Ureter (tissue), 1 donor: ENCODE data around the gene KRTAP12-1. TPM values are rescaled to one million over a fixed set of nuclear protein-coding genes. Genes with fewer than 3 reads are reported as not detected.

Experiments
- DNase-seq: peaks from one replicate; pipeline ENCODE4 v3.0.0-alpha.2; 2020; ENCODE audit warnings: low spot score
- total RNA-seq: library from RNA; stranded (reverse); gene quantifications from one replicate; pipeline ENCODE4 v1.2.4, GENCODE V29; 2023
- donor health status: DM: yes; HTN: yes; CAD: no.

The KRTAP12-1 gene
- total RNA-seq, 1 donor from 2014 or later = not detected

DNA sequence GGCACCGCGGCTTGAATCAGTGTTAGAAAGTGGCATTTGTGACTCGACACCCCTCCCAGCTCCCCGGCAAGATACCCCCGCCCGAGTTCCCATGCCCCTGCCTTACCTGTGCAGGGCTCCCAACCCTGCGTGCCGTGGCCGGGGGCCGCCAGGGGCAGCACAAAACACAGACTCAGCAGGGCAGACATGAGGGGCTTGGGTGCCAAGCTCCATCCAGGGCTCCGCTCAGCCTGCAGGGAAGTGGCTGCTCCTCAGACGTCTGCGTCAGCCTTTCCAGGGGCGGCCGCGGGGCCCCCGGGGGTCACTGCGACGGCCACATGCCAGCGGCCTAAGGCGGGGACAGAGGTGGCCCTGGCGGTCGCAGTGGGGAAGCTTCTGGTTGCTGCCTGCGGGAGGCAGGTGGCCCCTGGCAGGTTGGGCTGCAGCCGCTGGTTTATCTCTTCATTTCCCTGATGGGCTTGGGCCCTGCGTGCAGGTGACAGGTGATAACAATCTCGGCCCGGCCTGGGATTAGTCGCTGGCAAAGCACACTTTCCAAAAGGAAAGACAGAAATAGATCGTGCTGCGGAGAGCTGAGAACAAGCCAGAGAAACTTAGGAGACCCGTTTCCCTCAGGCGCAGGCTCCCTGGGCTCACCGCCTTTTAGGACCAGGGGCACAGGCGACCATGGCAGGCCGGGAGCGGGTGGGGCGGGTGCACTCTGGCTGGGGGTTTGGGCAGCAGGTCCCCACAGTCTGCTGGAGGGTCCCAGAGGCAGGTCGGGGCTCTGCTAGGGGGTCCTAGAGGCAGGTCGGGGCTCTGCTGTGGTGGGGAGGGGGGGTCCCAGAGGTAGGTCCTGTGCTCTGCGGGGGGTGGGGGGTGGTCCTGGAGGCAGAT lies 29.6 kb upstream of the KRTAP12-1 start, which contains the start of gene TSPEAR:
TSPEAR (minus strand) TSS at position 246 of the 876 bp plus-strand sequence; CDS start at position 188, 58 bp downstream.
- peak; percentile 32 for DNase-seq

DNA sequence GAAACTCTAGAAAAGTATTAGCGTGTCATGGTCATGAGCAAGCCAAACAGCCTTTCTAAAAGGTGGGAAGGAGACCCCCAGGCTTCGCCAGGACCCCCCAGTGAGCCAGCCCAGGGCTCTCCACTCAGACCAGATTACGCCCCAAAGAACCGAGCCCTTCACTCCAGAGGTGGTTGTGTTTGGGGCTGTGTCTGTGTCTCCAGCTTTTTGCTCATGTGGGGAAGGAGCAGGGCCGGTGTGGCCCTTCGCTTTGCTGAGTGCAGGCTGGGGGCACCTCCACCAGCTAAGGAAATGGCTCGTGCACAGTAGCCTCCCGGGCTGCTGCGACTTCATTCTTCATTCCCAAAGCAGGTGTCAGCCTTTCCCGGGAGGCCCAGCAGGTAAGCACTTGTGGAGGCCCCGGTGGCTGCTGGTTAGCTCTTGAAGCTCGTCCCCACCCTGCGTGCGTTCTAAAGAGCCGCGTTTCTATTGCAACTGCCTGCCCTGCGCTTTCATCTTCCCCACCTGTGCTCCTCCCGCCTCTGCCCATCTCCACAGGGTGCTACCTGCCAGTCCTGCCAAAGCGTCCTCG lies 28.9 kb upstream of the KRTAP12-1 start:
- DNase-seq = peak; percentile 35

DNA sequence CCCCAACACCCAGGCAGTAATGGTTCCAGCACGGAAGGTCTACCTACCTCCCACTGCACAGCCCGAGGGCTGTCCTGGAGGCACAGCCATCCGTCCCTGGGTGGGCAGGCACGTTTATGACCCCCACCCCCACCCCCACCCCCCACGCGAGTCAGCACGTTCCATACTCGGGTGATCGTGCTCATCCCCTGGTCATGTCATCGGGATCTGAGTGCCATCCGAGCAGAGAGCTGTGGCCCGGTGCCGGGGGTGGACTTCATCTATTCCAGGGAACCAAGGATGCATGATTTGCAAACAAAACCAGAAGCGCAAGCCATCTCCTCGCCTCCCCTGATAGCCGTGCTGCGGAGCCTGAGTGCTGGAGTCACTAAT lies 28.3 kb upstream of the KRTAP12-1 start:
- peak; percentile 29 for DNase-seq

DNA sequence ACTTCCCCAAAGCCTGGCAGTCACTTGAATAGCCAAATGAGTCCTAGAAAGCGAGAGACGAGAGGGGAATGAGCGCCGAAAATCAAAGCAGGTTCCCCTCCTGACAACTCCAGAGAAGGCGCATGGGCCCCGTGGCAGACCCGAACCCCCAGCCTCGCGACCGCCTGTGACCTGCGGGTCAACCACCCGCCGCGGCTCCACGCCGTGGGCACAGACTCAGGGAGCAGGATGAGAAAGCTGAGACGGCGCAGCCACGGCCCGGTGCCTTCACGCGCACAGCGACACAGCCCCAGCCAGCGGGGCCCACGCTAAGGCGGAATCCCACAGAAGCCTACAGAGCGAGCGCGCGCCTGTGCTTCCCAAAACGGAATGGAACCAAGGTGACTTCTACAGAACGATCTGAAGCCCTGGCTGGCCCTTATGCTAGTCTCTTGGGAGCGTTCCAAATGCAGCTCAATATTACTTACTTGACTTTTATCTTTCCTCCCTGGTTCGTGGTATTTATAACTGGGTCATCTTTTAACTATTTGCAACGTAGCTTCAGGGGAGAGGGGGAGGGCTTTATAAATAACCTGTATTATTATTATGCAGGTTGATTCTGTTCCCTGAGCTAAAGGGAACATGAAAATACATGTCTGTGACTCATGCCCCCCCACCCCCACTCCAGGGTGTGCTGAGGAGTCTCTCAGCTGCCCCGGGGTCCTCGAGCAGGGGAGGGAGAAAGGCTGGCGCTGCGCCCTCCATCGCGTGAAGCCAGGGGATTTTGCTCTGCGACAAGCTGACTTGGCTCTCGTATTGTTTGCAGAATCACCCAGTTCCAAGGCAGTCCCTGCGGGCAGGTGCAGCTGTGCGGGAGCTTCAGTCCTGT lies 27.7 kb upstream of the KRTAP12-1 start:
- DNase-seq = peak; percentile 35

DNA sequence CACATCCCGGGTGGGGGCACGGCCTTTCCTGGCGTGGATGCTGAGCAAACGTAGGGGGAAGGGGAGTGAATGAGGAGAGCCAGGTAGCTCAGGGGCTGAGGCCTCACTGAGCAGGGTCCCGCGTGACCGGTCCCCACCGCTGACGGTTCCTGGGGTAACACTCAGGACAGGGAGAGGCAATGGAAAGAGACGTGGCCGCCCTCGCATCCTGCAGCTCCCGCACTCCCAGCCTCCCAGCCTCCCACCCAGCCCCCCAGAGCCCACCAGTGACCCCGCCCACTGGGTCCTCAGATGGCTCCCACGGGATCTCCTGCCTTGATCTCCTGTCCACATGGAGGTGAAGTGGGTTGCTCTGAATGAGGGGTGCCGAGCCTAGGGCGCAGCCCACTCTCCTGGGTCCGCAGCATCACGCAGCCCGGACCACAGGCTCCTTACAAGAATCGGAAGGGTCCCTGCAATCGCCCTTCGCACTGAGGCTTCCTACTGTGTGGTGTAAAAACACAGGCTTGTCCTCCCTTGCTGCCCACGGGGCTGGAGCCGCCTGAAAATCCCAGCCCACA lies 27.0 kb upstream of the KRTAP12-1 start:
- DNase-seq = peak; percentile 28

DNA sequence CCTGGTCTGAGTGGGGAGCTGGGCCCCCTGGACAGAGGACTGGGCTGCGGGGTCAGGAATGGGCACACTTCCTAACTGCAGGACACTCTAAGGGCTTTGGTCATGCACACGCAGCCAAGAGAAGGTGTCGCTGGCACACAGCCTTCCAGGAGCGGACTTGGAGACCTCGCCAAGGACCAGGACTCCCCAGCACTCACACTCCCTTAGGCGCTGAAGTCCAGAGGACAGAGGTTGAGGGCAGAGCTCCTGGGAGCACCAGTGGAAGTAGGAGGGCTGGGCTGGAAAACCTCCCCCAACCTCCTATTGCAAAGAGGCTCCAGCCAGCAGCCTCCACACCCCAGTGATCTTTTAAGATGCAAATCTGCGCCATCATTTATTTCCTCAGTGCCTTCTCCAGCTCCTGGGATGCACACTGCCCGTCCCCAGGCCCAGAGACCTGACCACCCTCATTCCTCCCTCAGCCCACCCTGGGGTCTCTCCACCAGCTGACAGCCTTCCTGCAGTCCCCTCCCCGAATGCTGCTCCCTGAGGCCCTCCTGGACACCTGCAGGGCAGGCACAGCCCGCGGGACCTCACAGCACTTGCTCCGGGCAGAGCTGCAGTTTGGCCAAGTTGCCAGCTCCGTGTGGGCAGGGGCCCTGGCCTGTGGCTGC lies 26.4 kb upstream of the KRTAP12-1 start:
- peak; percentile 37 for DNase-seq

DNA sequence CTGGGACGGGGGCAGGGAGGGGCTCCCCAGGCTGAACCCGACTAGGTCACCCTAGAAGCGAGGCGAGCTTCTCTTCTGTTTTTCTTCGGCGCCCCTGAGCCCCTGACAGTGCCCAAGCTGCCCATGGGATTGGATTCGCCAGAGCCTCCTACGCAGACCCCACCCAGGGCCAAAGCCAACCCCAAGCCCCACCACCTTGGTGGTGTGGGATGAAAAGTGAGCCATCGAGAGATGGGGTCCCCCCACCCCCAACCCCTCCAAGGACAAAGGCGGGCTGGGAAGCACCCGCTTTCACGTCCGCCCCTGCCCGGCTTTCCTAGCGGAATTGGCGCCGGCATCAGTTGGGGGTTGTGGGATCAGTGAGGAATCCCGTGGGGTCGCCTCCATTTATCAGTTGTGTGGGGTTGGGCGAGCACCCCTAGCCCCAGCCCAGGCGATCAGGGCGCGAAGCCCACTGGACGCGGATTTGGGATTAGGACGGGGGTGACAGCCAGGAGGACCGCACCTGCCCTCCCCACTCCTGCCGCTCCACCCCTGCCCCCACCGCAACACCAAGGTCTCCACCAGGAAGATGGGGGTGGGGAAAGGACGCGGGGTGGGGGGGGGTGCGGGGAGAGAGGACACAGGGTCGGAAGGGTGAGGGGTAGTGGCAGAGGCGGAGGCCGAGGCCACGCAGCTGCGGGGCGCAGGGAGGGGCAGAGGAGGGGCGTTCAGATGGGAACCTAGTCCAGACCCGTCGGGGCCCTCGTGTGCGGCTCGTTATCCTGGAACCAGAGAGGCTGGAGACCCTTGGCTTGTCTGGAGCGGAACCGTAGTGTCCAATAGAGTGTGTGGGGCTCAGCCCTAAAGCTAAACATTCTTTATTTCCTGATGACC lies 25.0 kb upstream of the KRTAP12-1 start:
- DNase-seq = peak; percentile 32

DNA sequence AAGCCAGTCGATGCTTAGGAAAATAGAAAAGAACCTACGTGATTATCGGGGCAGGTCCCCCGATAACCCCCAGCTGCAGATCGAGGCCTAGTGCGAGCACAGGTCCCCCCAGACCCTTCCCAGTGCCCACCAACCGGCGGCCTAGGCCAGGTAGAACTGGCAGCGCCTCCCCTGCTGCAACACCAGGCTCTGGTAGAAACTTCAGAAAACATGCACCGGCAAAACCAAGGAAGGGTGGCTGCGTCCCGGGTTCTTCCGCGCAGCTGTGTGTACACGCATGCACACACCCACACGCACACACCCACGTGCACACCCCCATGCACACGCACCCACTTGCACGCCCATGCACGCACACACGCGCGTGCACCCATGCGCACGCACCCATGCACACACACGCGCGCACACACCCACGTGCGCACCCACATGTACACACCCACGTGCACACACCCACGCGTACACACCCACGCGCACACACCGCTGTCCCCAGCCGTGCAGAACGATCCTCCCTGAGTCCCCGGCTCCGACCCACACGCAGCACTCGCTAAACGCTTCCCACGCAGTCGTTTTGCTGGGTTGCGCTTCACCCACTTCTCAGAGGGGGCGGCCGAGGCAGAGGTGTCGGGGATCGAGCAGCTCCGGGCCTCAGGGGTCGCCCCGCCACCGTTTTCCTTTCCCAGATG lies 24.2 kb upstream of the KRTAP12-1 start:
- peak; percentile 31 for DNase-seq

DNA sequence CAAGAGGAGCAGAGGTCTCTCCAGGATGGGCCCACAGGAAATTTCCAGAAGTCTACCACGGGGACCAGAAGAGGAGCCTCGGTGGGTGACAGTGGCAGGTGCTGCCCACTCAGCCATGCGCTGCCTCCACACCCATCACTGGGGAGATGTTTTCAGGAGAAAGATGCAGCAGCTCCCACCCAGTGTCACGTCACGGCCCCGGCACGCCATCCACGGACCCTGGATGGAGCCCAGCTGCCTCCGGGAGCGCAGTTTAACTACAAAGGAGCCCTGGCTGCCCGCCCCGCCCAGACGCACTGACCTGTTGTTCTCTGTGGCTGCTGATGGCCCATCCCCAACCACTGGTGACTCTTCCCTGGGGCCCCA lies 22.7 kb upstream of the KRTAP12-1 start:
- peak; percentile 25 for DNase-seq

DNA sequence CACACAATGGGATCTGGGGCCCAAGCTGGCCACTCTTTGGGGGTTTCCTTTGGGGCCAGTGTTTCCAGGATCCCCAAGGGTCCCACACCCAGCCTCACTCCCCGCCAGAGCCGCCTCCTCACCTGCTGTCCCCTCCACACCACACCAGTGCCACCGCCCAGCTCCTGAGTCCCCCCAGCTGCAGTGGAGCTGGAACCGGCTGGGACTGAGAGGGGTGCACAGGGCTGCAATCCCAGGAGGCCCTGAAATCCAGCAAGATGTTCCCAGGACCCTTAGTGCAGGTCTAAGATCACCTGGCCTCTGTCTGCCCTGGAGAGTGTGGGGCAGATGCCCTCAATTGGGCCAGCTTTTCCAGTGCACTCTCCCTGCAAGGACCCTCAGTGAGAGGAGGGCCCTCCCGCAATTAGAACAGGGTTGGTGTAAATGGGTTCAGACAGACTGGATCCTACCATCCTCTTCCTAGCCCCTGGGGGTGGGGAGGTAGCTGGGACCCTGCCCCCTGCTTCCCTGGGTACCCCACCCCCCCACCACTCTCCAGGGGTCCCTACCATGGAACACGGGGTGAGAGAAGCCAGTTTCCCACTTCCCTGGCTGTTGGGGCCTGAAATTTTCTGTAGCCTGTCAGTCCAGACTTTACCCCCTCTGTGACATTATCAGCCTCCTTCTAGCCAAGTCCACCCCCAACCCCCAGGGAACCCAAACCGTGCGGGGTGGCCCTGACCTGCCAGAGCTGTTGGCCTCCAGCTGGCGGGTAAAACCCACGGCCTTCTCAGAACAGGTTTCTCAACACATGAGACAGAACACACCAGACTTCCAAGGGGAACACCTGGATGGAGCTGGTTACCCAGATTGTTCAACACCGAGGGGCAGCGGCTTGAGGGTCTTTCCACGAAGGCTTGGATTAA lies 22.0 kb upstream of the KRTAP12-1 start:
- peak; percentile 14 for DNase-seq

DNA sequence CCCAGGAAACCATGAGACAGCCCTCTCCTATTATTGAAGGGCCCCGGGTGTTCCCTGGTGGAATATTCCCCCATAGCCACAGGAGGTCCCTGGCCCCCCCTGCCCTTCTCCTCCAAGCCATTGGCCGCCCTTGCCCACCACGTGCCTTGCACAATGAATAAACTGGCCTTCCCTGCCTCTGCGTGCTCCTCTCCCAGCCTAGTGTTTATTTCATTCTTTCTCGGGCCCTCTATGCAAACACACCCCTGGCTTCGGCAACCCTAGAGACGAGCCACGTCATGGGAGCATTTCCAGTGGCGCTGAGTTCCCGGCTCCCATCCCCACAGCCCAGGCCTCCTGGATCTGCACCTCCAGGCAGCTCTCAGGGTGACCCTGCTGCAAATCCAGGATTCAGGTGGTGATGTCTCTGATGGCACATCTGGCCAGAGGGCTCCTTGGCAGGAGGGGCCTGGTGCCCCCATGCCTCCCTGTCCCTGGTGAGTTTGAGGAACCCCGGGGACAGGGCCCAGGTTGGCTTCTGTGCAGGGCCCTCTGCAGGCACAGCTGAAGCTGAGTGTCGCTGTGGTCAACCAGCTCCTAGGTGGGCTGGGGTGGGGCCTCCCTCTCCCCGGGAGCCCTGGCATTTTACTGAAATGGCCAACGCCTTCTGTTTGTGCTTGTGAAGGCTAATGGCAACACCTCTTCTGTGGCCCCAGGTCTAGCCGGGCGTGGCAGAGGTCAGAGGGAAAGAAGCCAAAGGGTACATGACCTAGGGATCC lies 21.2 kb upstream of the KRTAP12-1 start:
- no peak for DNase-seq

DNA sequence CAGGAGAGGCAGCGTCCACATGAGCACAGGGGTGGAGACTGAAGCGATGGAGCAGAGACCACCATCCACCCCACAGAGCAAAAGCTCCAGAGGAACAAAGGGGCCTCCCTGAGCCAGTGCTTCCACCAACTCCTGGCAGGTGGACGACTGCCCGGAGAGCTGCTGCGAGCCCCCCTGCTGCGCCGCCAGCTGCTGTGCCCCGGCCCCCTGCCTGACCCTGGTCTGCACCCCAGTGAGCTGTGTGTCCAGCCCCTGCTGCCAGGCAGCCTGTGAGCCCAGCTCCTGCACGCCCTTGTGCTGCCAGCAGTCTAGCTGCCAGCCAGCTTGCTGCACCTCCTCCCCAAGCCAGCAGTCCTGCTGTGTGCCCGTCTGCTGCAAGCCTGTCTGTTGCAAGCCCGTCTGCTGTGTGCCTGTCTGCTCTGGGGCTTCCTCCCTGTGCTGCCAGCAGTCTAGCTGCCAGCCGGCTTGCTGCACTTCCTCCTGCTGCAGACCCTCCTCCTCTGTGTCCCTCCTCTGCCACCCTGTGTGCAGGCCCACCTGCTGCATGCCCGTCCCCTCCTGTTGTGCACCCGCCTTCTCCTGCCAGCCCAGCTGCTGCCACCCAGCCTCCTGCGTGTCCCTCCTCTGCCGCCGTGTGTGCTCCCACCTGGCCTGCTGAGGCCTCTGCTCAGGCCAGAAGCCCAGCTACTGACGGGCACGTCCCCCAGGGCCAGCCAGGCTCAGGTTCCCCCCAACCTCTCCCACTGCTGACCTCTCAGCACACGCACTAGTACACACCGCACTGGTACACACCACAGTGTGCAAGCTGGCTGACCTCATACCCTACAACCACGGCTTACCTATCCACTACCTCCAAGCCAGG lies 20.4 kb upstream of the KRTAP12-1 start:
- peak; percentile 26 for DNase-seq

DNA sequence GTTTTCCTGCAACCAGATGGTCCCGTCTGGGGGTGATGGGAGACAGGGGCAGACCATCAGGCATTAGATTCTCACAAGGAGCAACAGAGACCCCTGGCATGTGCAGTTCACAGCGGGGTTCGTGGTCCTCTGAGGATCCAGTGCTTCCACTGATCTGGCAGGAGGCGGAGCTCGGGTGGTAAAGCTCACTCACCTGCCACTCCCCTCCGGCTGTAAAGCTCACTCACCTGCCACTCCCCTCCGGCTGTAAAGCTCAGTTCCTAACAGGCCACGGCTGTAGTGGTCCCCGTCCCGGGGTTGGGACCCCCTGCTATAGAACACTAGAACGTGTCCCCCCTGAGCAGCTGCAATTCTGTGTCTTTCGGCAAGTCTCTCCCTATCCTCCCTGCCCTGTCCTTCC lies 19.6 kb upstream of the KRTAP12-1 start:
- no peak for DNase-seq

DNA sequence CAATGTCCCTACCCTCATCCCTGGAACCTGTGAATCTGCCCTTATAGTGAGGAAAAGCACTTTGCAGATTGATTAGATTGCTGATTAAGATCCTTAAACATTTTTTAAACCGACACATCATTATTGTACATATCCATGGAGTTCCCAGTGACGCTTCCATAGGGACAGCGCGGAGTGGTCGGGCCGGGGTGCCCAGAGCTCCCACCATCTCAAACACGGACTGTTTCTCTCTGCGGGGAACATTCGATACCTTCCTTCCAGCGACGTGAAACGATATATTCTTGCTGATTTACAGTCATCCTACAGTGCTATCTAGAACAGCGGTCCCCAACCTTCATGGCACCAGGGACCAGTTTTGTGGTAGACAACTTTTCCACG lies 19.0 kb upstream of the KRTAP12-1 start:
- DNase-seq = no peak

DNA sequence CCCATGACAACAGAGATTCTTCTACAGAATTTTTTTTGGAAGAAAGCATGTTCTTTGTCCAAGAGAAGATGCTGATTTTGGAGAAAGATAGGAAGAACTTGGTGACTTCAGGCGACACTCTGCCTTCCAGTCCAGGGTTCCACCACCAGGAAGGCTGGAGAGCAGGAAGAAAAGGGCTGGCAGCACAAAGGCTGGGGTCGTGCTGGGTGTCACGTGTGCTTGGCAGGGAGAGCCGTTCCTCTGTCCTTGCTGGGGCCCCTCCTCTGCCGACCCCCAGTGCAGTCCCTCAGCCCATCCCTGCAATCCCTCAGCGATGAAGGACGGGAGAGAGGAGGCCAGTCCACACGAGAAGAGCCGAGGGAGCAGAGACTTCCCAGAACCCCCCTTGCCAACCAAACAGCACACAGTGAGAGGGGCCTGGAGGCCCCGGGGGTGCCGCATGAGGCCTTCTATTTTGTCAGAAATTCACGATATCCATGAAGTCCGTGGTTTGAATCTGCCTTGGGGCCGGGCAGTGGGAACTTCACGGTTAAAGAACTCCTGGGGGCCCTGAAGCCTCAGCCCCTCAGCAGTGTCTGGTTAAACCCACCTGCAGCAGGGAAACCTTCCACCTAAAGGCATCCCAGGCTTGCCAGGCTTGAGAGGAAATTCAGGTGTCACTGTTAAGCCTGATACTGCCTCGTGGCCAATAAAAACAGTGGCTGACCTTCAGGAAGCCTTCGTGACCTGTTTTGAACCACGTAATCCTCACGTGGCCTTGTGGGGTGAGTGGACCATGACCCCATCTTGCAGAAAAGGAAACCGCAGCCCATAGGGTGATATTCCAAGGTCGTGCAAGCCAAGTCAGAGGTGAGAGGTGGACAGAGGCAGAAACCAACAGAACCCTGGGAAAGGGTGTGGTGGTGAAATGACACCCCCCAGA lies 18.4 kb upstream of the KRTAP12-1 start:
- DNase-seq = no peak

DNA sequence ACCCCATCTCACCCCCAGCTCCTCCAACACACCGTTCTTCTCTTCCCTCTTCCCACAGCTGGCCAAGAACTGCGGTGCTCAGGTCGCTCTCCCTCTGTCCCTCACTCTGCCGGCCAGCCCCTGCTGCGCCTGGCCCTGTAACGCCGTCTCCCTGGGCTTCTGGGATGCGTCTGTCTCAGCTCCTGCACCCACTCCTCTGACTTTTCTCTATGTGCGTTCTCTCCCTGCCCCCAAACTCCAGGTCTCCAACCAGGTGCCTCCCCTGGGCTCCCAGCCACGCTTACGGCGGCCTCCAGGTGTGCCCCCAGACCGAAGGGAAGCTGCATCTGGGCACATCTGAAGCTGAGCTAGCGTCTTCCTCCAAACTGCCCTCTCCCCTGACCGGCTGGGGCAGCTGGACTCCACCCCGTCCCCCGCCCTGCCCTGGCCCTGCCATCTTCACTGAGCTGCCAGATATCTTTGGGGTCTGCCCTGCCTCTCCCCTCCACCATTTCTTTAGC lies 17.6 kb upstream of the KRTAP12-1 start:
- DNase-seq = no peak
